HG03432 (cell line): ENCODE measurements around the gene GTF2F2.

Source experiments
- ATAC-seq: cut with Tn5 transposase; IDR thresholded peaks from one replicate; pipeline ENCODE4 v1.9.1; 2021; ENCODE audit warnings: mild to moderate bottlenecking, moderate library complexity; ENCODE audit not compliant: unreplicated experiment

GTF2F2 gene

GRCh38 chr13:45120967-45121831 is 889 bp downstream of the GTF2F2 start:
- ATAC-seq, result peak; percentile 7

GRCh38 chr13:45122941-45123340 is 2.6 kb downstream of the GTF2F2 start:
- ATAC-seq, result no peak

DNA sequence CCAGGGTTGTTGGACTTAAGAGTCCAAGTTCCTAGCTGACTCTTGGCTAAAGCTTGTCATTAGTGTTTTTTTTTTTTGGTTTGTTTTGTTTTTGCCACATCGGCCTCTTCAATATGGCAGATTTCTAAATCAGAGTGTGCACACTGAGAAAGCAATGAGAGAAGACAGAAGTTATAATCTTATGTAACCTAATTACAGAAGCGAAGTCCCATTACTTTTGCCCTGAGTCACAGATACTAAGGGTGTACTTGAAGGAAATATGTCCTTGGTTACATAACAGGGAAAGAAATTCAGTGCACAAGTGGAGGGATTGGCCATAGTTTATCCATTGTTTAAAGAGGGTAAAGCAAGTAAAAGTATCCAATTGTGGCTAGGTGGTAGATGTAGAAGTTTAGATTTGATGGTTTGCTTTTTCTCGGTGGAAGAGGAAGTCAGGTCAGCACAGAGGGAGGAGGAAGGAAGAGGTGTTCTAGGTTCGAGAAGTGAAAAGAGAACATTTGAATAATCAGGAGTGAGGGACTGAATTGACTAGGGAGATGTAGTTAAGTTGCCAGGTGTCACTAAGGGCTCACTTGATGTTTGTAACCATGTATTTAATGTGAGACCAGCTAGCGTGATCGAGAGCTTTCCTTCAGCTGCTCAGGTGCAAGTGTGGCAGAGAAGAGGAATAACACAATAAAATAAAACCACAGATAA is 12.2 kb downstream of the GTF2F2 start:
- peak; percentile 88 for ATAC-seq

- ATAC-seq, result no peak
Observed at GRCh38 chr13:45133396-45134118, 13.2 kb downstream of the GTF2F2 start.

- ATAC-seq, result no peak
Observed at GRCh38 chr13:45136741-45137504, 16.6 kb downstream of the GTF2F2 start.

GRCh38 chr13:45137526-45137925 is 17.2 kb downstream of the GTF2F2 start:
- ATAC-seq, result no peak

DNA sequence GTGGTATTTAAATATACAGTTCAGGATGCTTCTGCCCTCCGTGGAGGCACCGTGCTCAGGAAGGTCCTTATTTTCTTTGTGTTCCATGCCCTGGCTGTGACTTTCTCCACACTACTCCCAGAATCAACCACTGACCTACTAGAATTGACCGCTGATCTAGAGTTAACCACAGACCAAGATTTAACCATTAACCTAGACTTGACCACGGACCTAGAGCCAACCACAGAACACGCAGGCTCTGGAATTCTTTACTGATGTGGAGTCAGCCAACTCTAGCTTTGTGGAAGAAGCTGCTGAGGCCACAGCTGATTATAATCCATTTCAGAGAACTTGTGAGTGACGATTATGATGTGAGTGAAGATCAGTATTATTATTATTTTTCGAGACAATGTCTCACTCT is 18.0 kb downstream of the GTF2F2 start:
- ATAC-seq, result no peak

GRCh38 chr13:45141369-45141768 is 21.1 kb downstream of the GTF2F2 start:
- no peak for ATAC-seq

GRCh38 chr13:45142440-45143345 is 22.4 kb downstream of the GTF2F2 start:
- no peak for ATAC-seq

GRCh38 chr13:45143346-45143751 is 23.0 kb downstream of the GTF2F2 start:
- ATAC-seq, result no peak

- no peak for ATAC-seq
Observed at GRCh38 chr13:45149964-45150363, 29.7 kb downstream of the GTF2F2 start.

DNA sequence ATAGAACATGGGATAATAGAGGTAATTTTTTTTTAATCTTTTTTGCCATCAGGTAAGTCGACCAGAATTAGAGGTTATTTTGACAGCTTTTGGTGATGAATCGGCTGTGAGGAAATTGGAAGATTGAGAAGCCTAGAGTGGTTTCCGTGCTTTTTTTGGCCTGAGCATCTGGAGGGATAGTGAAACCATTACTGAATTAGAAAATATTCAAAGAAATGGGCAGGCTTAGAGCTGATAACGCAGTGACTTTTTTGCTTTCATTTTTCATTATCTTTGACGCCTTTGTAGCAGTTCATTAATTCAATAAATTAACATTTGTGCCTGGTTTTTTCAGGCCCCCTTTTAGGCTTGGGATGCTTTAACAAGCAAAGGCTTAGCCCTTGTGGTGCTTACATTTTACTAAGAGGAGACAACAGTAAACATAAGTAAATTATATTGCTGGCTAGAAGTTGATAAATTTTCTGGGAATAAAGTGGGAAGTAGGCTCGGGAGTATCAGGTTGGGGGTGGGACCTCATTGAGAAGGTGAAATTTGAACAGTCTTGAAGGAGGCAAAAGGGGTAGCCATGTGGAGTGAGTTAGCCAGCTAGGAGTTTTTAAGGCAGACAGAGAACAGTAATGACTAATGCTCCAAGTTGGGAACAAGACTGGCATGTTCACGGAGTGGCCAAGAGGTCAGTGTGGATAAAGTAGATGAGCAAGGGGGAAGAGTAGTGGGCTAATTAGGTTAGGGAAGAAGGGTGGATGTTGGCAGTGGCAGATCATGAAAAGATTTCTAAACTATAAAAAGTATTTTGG is 36.5 kb downstream of the GTF2F2 start:
- no peak for ATAC-seq

DNA sequence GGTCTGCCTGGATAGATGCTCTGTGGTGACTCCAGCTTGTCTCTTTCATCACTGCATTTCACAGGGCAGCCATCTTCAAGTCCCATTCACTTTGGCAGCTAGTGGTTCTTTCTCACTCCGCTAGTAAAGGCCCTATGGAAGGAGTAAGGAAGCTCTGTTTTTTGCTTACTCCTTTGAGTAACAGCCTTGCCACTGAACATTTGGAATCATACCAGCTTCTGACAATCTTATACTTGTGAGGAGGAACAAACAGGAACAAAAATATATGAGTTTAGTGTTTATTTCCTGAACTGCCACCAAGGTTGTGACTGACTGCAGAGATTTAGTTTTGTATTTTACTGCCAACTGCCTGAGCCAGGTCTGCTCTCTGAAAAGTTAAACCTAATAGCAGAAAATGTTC is 41.9 kb downstream of the GTF2F2 start:
- ATAC-seq, result no peak

DNA sequence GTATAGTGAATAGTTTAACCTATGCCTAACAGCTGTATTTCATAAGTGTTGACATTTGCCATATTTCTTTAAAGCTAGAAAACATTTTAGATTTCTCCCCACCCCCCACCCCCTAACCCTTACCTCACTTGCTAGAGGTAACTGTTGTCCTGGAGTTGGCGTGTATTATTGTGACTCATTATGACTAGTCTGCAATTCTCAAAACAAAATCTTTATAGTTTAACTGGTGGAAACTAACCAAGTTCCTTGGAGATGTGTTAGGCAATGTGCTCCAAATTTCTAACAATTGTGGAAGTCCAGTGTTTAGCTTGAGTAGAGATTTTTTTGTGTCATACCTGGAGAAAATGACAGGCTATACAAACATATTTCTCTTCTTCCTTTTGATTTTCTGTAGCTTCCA is 42.5 kb downstream of the GTF2F2 start:
- ATAC-seq, result no peak

DNA sequence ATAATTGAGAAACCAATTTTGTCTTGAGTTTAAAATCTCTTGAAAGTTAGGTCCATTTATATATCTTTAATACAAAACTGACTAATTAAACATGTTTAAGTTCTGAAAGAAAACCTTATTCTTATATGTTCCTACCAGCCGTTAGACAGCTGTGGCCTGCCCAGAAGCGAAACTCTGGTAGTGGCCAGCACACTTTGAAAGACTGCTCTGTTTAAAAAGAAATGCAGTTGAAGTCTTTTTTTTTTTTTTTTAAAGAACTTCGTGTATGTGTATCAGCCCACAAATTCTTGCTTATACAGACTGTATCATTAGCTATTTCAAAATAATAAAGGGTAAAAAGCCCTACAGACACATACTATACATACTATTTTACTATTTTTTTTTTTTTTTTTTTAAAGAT is 46.5 kb downstream of the GTF2F2 start:
- no peak for ATAC-seq

DNA sequence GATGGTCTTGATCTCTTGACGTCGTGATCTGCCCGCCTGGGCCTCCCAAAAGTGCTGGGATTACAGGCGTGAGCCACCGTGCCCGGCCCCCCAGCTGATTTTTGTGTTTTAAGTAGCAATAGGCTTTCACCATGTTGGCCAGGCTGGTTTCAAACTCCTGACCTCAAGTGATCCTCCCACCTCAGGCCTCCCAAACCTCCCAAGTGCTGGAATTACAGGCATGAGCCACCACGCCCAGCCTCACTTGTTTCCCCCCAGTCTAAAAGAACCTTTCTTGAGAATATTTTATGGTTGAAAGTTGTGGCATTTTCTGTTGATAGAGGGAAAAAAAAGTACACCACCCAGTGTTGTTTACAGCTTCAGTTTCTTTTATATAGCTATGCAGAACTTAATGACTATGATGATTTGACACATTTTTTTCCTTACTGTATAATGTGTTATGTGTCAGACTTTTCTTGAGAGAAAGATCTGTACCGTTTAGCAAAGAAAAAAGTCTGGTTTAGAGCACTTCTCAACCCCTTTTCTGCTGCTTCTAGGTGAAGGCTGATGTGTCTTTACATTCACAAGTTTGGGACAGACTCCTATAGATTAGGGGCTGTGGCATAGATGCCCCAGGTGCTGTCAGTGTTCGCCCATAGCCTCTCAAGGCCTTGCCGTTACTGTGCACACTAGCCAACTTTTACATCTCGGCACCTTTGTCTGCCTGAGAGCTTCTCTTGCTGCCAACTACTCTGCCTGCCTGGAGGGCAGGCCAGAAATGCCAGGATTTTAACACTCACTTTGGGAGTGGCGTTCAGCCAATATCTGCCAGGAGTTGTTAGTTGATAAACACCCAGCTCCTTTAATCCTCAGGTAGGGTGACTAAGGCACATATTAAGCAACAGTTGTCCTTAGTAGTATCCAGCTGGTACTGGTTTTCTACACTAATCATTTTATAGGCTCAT is 47.6 kb downstream of the GTF2F2 start:
- ATAC-seq, result no peak

DNA sequence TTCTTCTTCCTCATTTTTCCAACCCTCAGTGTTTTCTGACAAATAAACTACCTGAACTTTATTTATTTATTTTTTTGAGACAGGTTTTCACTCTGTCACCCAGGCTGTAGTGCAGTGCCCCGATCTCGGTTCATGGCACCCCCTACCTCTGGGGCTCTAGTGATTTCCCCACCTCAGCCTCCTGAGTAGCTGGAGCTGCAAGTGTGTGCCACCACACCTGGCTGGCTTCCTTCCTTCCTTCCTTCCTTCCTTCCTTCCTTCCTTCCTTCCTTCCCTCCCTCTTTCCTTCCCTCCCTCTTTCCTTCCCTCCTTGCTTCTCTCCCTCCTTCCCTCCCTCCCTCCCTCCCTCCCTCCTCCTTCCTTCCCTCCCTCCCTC is 48.2 kb downstream of the GTF2F2 start:
- ATAC-seq, result no peak

DNA sequence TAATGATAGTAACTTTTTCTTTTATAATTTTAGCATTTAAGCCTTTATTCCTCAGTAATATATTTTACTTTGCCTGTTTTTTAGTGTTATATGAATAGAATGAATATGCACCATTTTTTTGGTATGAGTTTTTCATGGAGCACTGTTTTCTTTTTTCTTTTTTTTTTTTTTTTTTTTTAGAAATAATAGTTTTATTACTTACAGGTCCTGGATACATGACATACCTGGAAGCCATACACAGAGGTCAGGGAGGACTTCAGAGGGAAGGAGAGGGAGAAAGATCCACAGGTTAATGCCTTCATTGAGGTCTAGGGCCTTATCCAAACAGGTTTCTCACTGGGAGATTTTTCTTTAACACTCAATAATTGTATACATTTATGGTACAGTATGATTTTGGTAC is 54.2 kb downstream of the GTF2F2 start:
- ATAC-seq, result no peak
